Measurements from ENCODE around the gene FARS2. TPM values are rescaled to one million over a fixed set of nuclear protein-coding genes. Genes with fewer than 3 reads are reported as not detected.

FARS2 gene
- total RNA-seq, 2 experiments from 2014 or later: 22.0 to 23.8 TPM

GRCh38 chr6:5664149-5664548, 402.8 kb downstream of the FARS2 start:
- ChIA-PET POLR2A (no interaction called here), CTCF (no interaction called here)

- CTCF ChIA-PET: no interaction called here
- POLR2A ChIA-PET: no interaction called here
These were observed 403.9 kb downstream of the FARS2 start for GRCh38 chr6:5665173-5665572.

GRCh38 chr6:5665667-5666066, 404.4 kb downstream of the FARS2 start:
- CTCF ChIA-PET: no interaction called here
- POLR2A ChIA-PET: no interaction called here

- CTCF ChIA-PET: no interaction called here
- POLR2A ChIA-PET: no interaction called here
These were observed 405.4 kb downstream of the FARS2 start for GRCh38 chr6:5666695-5667094.

- CTCF ChIA-PET: no interaction called here
These were observed 406.4 kb downstream of the FARS2 start for GRCh38 chr6:5667737-5668136.

GRCh38 chr6:5670381-5670780, 409.1 kb downstream of the FARS2 start:
- POLR2A ChIA-PET: interaction anchor here (0.5 kb wide), 1 partner anchor 337 kb away, joined by 3 read pairs; no protein-coding TSS in a partner anchor
- CTCF ChIA-PET: no interaction called here

More at GRCh38 chr6:5667737-5668136, 406.4 kb downstream of the FARS2 start:
- POLR2A ChIA-PET: no interaction called here

- ChIA-PET CTCF (no interaction called here), POLR2A (interaction anchor here (0.5 kb wide), 1 partner anchor 336 kb away, joined by 3 read pairs; no protein-coding TSS in a partner anchor)
These were observed 409.7 kb downstream of the FARS2 start for GRCh38 chr6:5670811-5671561.

GRCh38 chr6:5671601-5672559, 410.6 kb downstream of the FARS2 start:
- POLR2A ChIA-PET: no interaction called here
- CTCF ChIA-PET: no interaction called here

- ChIA-PET CTCF (no interaction called here), POLR2A (no interaction called here)
These were observed 411.3 kb downstream of the FARS2 start for GRCh38 chr6:5672581-5673011.

GRCh38 chr6:5673019-5673790, 411.9 kb downstream of the FARS2 start:
- ChIA-PET POLR2A (no interaction called here), CTCF (interaction anchor here (0.5 kb wide), 1 partner anchor 1292 kb away, joined by 4 read pairs; no protein-coding TSS in a partner anchor)

- ChIA-PET CTCF (no interaction called here), POLR2A (no interaction called here)
These were observed 412.8 kb downstream of the FARS2 start for GRCh38 chr6:5674141-5674540.

- ChIA-PET POLR2A (no interaction called here), CTCF (no interaction called here)
These were observed 413.4 kb downstream of the FARS2 start for GRCh38 chr6:5674721-5675120.

GRCh38 chr6:5676701-5677100, 415.4 kb downstream of the FARS2 start:
- POLR2A ChIA-PET: no interaction called here
- CTCF ChIA-PET: no interaction called here

GRCh38 chr6:5677219-5678000, 416.1 kb downstream of the FARS2 start:
- POLR2A ChIA-PET: no interaction called here
- CTCF ChIA-PET: no interaction called here

GRCh38 chr6:5679270-5679669, 418.0 kb downstream of the FARS2 start:
- ChIA-PET CTCF (interaction anchor here (1.1 kb wide), 1 partner anchor 24 kb away, joined by 3 read pairs; no protein-coding TSS in a partner anchor), POLR2A (no interaction called here)

GRCh38 chr6:5679691-5680090, 418.4 kb downstream of the FARS2 start:
- ChIA-PET CTCF (no interaction called here), POLR2A (no interaction called here)

- ChIA-PET CTCF (no interaction called here), POLR2A (no interaction called here)
These were observed 418.8 kb downstream of the FARS2 start for GRCh38 chr6:5680095-5680494.

GRCh38 chr6:5681480-5681879, 420.2 kb downstream of the FARS2 start:
- ChIA-PET POLR2A (no interaction called here), CTCF (no interaction called here)

GRCh38 chr6:5682530-5682929, 421.2 kb downstream of the FARS2 start:
- CTCF ChIA-PET: no interaction called here
- POLR2A ChIA-PET: no interaction called here
